Trophoblast cell (in vitro differentiated cells and primary cell): Measurements from ENCODE around the gene ANXA8.

ENCODE experiments used
- DNase-seq, 2 donors: peaks; one replicate each; pipeline ENCODE4 v3.0.0-alpha.2; 2016
- H2AFZ ChIP-seq: 2 replicates; pipeline ENCODE4 v1.6.1; 2013; ENCODE audit warnings: low read length, moderate library complexity, mild to moderate bottlenecking; ENCODE audit not compliant: insufficient read depth, poor library complexity
- H2AK5ac ChIP-seq: 2 replicates; pipeline ENCODE4 v1.6.1; 2013; ENCODE audit warnings: mild to moderate bottlenecking, low read length
- H2BK120ac ChIP-seq: 2 replicates; pipeline ENCODE4 v1.6.1; 2013; ENCODE audit warnings: low read length, mild to moderate bottlenecking, moderate library complexity; ENCODE audit not compliant: insufficient read depth, poor library complexity
- H2BK12ac ChIP-seq: 2 replicates; pipeline ENCODE4 v1.6.1; 2013; ENCODE audit warnings: mild to moderate bottlenecking, low read length, moderate library complexity
- H2BK5ac ChIP-seq: 2 replicates; pipeline ENCODE4 v1.6.1; 2013; ENCODE audit warnings: low read length, low read depth, moderate library complexity, mild to moderate bottlenecking; ENCODE audit not compliant: poor library complexity
- H3K14ac ChIP-seq: 2 replicates; pipeline ENCODE4 v1.6.1; 2013; ENCODE audit warnings: mild to moderate bottlenecking, low read length
- H3K18ac ChIP-seq: 2 replicates; pipeline ENCODE4 v1.6.1; 2013; ENCODE audit warnings: mild to moderate bottlenecking, low read length
- H3K23ac ChIP-seq: 2 replicates; pipeline ENCODE4 v1.6.1; 2013; ENCODE audit warnings: low read length
- H3K27ac ChIP-seq: 2 replicates; pipeline ENCODE4 v1.5.1; 2013; ENCODE audit warnings: low read depth, mild to moderate bottlenecking, inconsistent platforms, low read length, moderate library complexity
- H3K27me3 ChIP-seq: 2 replicates; pipeline ENCODE4 v1.6.1; 2013; ENCODE audit warnings: inconsistent platforms, mild to moderate bottlenecking, low read length, moderate library complexity; ENCODE audit not compliant: insufficient read depth
- H3K36me3 ChIP-seq, 2 experiments: 1 replicate in 1 of 2; 2 replicates in 1 of 2; pipeline ENCODE4 v1.6.1; 2013; ENCODE audit warnings: low read length in 2 of 2, mild to moderate bottlenecking in 2 of 2, moderate library complexity in 1 of 2; ENCODE audit not compliant: insufficient read depth in 2 of 2, control insufficient read depth in 1 of 2
- H3K4ac ChIP-seq: 2 replicates; pipeline ENCODE4 v1.6.1; 2013; ENCODE audit warnings: low read depth, mild to moderate bottlenecking, low read length, moderate library complexity
- H3K4me1 ChIP-seq, 2 experiments: 1 replicate in 1 of 2; 2 replicates in 1 of 2; pipeline ENCODE4 v1.6.1; 2013; ENCODE audit warnings: low read length in 2 of 2, mild to moderate bottlenecking in 2 of 2, moderate library complexity in 1 of 2; ENCODE audit not compliant: insufficient read depth in 2 of 2, control insufficient read depth in 1 of 2
- H3K4me2 ChIP-seq: 2 replicates; pipeline ENCODE4 v1.6.1; 2013; ENCODE audit warnings: inconsistent platforms, mild to moderate bottlenecking, low read length, moderate library complexity
- H3K4me3 ChIP-seq: 2 replicates; pipeline ENCODE4 v1.5.1; 2013; ENCODE audit warnings: mild to moderate bottlenecking, low read depth, low read length, inconsistent platforms
- H3K79me1 ChIP-seq: one replicate; pipeline ENCODE4 v1.6.1; 2013; ENCODE audit warnings: low read length
- H3K79me2 ChIP-seq: 2 replicates; pipeline ENCODE4 v1.6.1; 2013; ENCODE audit warnings: low read length, mild to moderate bottlenecking; ENCODE audit not compliant: control insufficient read depth, insufficient read depth, poor library complexity
- H3K9ac ChIP-seq: 2 replicates; pipeline ENCODE4 v1.6.1; 2013; ENCODE audit warnings: mild to moderate bottlenecking, low read length
- H3K9me3 ChIP-seq: 2 replicates; pipeline ENCODE4 v1.6.1; 2013; ENCODE audit warnings: low read depth, mild to moderate bottlenecking, control low read depth, inconsistent platforms, low read length; ENCODE audit not compliant: insufficient read depth
- H4K12ac ChIP-seq: 2 replicates; pipeline ENCODE4 v1.6.1; 2013; ENCODE audit warnings: low read depth, mild to moderate bottlenecking, low read length, moderate library complexity
- H4K8ac ChIP-seq: 2 replicates; pipeline ENCODE4 v1.6.1; 2013; ENCODE audit warnings: low read depth, mild to moderate bottlenecking, low read length, moderate library complexity
- H4K91ac ChIP-seq: one replicate; pipeline ENCODE4 v1.6.1; 2013; ENCODE audit warnings: low read depth, mild to moderate bottlenecking, low read length, moderate library complexity
- WGBS: extraction: QIAGEN DNeasy Blood & Tissue Kit; methylation state at CpG from one replicate; pipeline ENCODE4 v1.1.7; 2013; ENCODE audit warnings: missing lambda C conversion rate; ENCODE audit not compliant: insufficient read length, insufficient coverage; ENCODE audit errors: extremely low coverage; 5-methylcytosine and 5-hydroxymethylcytosine counted together

The ANXA8 gene

DNA sequence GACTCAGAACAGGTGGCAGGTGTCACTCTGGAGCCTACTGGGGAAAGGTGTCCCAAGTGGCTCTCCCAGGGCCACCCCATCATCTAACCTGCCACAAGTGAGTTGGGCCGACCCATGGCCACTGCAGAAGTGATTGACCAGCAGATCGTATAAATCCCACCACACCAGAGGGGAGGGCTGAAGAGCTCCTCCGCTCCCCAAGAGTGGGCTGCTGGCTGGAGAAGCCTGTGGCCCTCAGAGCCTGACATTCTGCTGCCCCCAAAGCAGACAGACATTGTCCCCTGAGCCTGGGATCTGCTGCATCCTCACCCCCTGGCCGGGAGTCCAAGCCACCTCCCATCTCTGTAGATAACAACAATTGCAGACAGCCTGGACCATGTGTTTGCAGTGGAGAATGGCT, 36.7 kb downstream of the ANXA8 start:
- peaks cover 3% of the 10 kb centered on the region for H3K79me2 ChIP-seq
- no peaks in the 10 kb centered on the region for H3K36me3 ChIP-seq
- no peak overlapping the region for H3K23ac ChIP-seq
- H2BK12ac ChIP-seq, result no peak overlapping the region
- H3K9me3 ChIP-seq, result peaks cover 11% of the 10 kb centered on the region
- H4K12ac ChIP-seq, result no peak overlapping the region
- WGBS, result no CpG with 5 or more reads among the region's 4 CpGs
- no peak overlapping the region for H3K27ac ChIP-seq
- no peak overlapping the region for H2AFZ ChIP-seq
- H2AK5ac ChIP-seq, result no peak overlapping the region
- H3K4me3 ChIP-seq, result no peak overlapping the region
- no peak overlapping the region for H3K4me2 ChIP-seq
- H2BK120ac ChIP-seq, result no peak overlapping the region
- no peak overlapping the region for H3K14ac ChIP-seq
- H3K9ac ChIP-seq, result no peak overlapping the region
- no peak overlapping the region for H3K18ac ChIP-seq
- no peak for DNase-seq
- peaks cover 6% of the 10 kb centered on the region for H3K79me1 ChIP-seq
- H3K4ac ChIP-seq, result no peak overlapping the region
- H4K91ac ChIP-seq, result no peak overlapping the region
- no peak overlapping the region for H2BK5ac ChIP-seq
- H3K4me1 ChIP-seq, result peaks cover 4 to 6% of the 10 kb centered on the region in 2 experiments
- H4K8ac ChIP-seq, result no peak overlapping the region
- no peaks in the 10 kb centered on the region for H3K27me3 ChIP-seq

GRCh38 chr10:47445720-47446119, 38.2 kb downstream of the ANXA8 start:
- no peak overlapping the region for H3K4me3 ChIP-seq
- no CpG with 5 or more reads among the region's 1 CpG for WGBS
- H3K4ac ChIP-seq, result no peak overlapping the region
- H2AK5ac ChIP-seq, result no peak overlapping the region
- H3K27me3 ChIP-seq, result no peaks in the 10 kb centered on the region
- H2BK5ac ChIP-seq, result no peak overlapping the region
- H2BK120ac ChIP-seq, result no peak overlapping the region
- H2AFZ ChIP-seq, result no peak overlapping the region
- H3K9ac ChIP-seq, result no peak overlapping the region
- peaks cover 3% of the 10 kb centered on the region for H3K79me2 ChIP-seq
- H3K27ac ChIP-seq, result no peak overlapping the region
- H3K9me3 ChIP-seq, result peaks cover 11% of the 10 kb centered on the region
- H3K14ac ChIP-seq, result no peak overlapping the region
- DNase-seq, result no peak
- no peak overlapping the region for H3K18ac ChIP-seq
- H3K36me3 ChIP-seq, result no peaks in the 10 kb centered on the region
- no peak overlapping the region for H4K12ac ChIP-seq
- no peak overlapping the region for H3K23ac ChIP-seq
- H4K91ac ChIP-seq, result no peak overlapping the region
- no peak overlapping the region for H4K8ac ChIP-seq
- peaks cover 4 to 7% of the 10 kb centered on the region in 2 experiments for H3K4me1 ChIP-seq
- H3K4me2 ChIP-seq, result no peak overlapping the region
- peaks cover 7% of the 10 kb centered on the region for H3K79me1 ChIP-seq
- H2BK12ac ChIP-seq, result no peak overlapping the region

- no peak for DNase-seq
- WGBS, result no CpG with 5 or more reads among the region's 2 CpGs
- no peak overlapping the region for H3K9ac ChIP-seq
- H2BK120ac ChIP-seq, result no peak overlapping the region
- no peak overlapping the region for H2BK12ac ChIP-seq
- peaks cover 4 to 7% of the 10 kb centered on the region in 2 experiments for H3K4me1 ChIP-seq
- H3K18ac ChIP-seq, result no peak overlapping the region
- H4K91ac ChIP-seq, result no peak overlapping the region
- peaks cover 12% of the 10 kb centered on the region for H3K9me3 ChIP-seq
- H3K14ac ChIP-seq, result no peak overlapping the region
- H3K4me3 ChIP-seq, result no peak overlapping the region
- no peak overlapping the region for H4K8ac ChIP-seq
- no peak overlapping the region for H3K23ac ChIP-seq
- H2AFZ ChIP-seq, result no peak overlapping the region
- no peak overlapping the region for H2BK5ac ChIP-seq
- H2AK5ac ChIP-seq, result no peak overlapping the region
- H3K4me2 ChIP-seq, result no peak overlapping the region
- H3K79me2 ChIP-seq, result peaks cover 3% of the 10 kb centered on the region
- H3K4ac ChIP-seq, result no peak overlapping the region
- H3K27me3 ChIP-seq, result no peaks in the 10 kb centered on the region
- H3K79me1 ChIP-seq, result peaks cover 9% of the 10 kb centered on the region
- H4K12ac ChIP-seq, result no peak overlapping the region
- no peaks in the 10 kb centered on the region for H3K36me3 ChIP-seq
- H3K27ac ChIP-seq, result no peak overlapping the region
Observed at GRCh38 chr10:47444047-47444446, 39.9 kb downstream of the ANXA8 start.

GRCh38 chr10:47443145-47443544, 40.8 kb downstream of the ANXA8 start:
- Histone ChIP-seq H4K12ac (no peak overlapping the region), H3K9me3 (peaks cover 10% of the 10 kb centered on the region), H3K4me2 (no peak overlapping the region), H4K8ac (no peak overlapping the region), H3K27me3 (no peaks in the 10 kb centered on the region), H3K4me3 (no peak overlapping the region), H3K23ac (no peak overlapping the region), H3K18ac (no peak overlapping the region), H3K79me1 (peaks cover 9% of the 10 kb centered on the region), H3K27ac (no peak overlapping the region), H2AFZ (no peak overlapping the region), H4K91ac (peak overlapping the region; percentile 6), H3K9ac (no peak overlapping the region), H3K79me2 (peaks cover 3% of the 10 kb centered on the region), H3K36me3 (no peaks in the 10 kb centered on the region), H2BK120ac (no peak overlapping the region), H3K4ac (no peak overlapping the region), H2AK5ac (no peak overlapping the region), H3K4me1 (peaks cover 4 to 7% of the 10 kb centered on the region in 2 experiments), H3K14ac (no peak overlapping the region), H2BK12ac (no peak overlapping the region), H2BK5ac (no peak overlapping the region)
- no CpG with 5 or more reads among the region's 2 CpGs for WGBS
- DNase-seq, result peak in 1 of 2 donors; percentile 25
